HG02970 (cell line): ENCODE results near the gene SDHB.

Experiments
- ATAC-seq: cut with Tn5 transposase; IDR thresholded peaks from one replicate; pipeline ENCODE4 v1.9.1; 2021; ENCODE audit warnings: mild to moderate bottlenecking, moderate library complexity, moderate number of reproducible peaks; ENCODE audit not compliant: unreplicated experiment, low FRiP score

Gene SDHB

GRCh38 chr1:16972189-16972895, 81.5 kb downstream of the SDHB start:
- ATAC-seq, result no peak

GRCh38 chr1:16971341-16972188, 82.3 kb downstream of the SDHB start:
- ATAC-seq, result no peak

GRCh38 chr1:16970132-16970910, 83.5 kb downstream of the SDHB start:
- no peak for ATAC-seq

GRCh38 chr1:16969651-16970050, 84.2 kb downstream of the SDHB start:
- ATAC-seq, result no peak

- no peak for ATAC-seq
Observed at GRCh38 chr1:16969057-16969611, 84.7 kb downstream of the SDHB start.
